ENCODE measurements around the gene SORCS2.

Gene SORCS2

DNA sequence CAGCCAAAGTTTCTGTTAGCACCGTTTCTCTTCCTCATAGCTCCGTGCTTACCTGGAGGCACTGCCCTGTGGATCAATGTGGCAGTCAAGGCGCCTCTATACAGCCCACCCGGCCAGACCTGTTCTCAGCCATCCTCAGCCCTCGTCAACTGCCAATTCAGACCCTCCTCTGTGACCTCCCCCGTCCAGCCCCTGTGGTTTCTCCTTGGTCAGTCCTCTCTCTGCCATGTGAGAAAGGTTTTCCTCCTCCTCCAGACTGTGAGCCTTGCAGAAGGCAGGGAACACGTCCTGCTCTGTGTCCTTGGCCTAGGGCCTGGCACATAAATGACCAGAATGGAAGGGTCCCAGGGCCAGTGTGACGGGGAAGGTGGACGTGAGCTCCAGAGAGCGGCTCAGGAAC lies 417.0 kb downstream of the SORCS2 start:
- no peak for DNase-seq

DNA sequence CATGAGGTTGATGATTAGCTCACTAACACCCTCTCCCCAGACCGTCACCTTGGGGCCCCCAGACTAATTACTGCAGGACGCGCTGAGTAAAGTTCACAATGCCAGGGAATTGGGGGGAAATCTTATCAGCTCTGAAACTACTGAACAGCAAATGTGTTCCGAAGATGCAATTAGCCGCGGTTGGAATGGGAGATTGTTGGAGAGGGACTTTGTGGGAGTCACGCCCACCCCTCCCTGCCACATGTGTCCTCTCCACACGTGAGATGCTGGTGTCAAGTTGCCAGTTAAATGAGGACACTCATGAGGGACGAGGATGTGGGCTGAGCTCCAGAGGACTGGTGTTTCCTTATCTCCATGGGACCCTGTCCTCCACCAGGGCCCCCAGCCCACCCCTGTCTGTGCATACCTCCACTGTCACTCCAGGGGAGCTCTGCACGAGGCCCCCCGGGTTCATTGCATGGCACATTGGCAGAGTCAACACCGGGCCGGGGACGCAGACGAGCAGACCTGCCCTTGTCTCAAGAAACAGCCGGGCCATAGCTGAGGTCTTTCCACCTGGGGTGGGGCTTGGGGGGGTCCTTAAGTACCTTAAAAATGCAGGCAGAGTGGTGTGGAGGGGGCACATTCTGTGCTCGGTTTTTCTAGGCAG lies 417.8 kb downstream of the SORCS2 start:
- no peak for DNase-seq

DNA sequence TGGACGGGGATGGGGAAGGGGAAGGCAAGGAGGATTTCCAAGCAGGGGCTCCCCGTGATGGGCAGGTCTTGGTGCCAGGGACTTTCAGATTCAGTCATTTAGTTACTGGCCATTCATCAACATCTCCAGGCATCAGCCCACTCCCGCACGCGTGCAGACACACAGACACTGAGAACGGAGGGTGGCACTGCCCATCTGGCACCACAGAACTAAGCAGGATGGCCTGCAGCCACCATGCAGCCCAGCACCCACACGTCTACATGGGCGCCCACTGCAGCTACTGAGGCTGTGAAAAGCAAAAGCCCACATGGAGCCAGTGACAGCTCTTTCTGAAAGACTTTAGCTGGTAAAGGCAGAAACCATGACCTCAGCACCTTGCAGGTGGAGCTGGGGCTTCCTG lies 418.5 kb downstream of the SORCS2 start:
- no peak for DNase-seq

DNA sequence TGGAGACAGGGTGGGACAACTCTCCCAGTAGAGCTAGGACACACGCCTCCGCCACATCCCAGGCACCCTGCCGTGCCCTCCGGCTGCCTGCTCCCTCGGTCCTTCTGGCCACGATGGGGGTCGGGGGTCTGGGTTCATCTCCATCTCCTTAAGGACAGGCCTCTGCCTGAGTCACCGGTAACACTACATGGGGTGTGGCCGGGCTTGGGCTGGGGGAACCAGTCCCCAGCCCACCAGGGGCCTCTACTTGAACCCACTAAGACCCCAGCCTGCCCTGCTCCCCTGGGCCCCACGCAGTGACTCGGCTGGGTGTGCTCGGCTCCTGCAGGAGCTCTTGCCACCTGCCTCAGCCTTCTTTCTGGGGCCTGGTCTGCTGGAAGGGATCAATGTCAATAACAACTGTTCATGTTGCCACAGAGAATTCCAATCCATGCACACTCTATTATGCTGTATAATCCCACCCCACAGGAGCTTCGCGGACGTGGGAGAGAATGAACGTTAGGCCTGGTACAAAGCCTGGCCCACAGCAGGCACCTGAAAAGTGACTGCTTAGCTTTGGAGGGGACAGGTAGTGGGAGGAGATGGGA lies 420.1 kb downstream of the SORCS2 start:
- DNase-seq: no peak

DNA sequence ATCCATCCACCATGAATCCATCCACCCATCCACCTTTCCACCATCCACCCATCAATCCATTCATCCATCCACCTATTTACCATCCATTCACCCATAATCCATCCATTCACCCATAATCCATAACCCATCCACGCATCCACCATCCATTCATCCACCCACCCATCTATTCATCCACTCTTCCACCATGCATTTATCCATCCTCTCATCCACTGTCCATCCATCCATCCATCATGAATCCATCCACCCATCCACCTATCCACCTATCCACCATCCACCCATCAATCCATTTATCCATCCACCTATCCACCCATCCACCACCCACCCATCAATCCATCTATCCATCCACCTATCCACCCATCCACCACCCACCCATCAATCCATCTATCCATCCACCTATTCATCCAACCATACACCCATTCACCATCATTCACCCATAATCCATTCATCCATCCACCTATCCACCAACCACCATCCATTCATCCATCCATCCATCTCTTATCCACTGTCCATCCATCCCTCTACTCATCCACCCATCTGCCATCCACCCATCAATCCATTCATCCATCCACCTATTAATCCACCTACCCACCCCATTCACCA lies 422.1 kb downstream of the SORCS2 start:
- DNase-seq: no peak

DNA sequence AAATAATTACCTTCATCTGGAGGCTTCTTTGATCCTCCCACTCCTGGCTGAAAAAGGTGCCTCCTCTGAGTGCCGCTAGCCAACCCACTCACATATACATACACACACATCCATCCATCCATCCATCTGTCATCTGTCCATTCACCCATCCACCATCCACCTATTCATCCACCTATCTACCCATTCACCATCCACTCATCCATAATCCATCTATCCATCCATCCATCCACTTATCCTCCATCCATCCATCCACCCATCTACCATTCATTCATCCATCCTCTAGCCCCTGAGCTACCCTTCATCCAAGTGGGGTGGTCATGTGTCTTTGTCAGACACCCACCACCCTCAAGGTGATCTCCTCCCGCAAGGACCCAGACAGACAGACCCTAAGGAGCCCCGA lies 423.9 kb downstream of the SORCS2 start:
- DNase-seq: no peak

DNA sequence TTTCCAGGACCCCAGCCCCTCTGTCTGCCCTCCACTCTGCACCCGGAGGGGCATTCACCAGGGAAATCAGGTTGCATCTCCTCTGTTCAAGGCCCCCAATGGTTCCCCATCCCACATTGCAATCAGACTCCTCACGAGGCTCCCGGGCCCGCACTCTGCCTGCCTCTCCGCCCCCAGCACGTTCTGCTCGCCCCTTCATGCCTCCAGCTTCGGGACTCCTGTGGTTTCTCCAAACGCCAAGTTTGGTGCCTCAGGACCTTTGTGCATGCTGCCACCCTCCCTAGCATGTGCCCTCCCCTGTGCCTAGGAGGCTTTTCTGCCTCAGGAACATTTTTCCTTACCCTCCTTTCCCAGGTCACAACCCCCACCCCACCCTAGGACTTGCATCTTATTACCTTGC lies 426.0 kb downstream of the SORCS2 start:
- no peak for DNase-seq

DNA sequence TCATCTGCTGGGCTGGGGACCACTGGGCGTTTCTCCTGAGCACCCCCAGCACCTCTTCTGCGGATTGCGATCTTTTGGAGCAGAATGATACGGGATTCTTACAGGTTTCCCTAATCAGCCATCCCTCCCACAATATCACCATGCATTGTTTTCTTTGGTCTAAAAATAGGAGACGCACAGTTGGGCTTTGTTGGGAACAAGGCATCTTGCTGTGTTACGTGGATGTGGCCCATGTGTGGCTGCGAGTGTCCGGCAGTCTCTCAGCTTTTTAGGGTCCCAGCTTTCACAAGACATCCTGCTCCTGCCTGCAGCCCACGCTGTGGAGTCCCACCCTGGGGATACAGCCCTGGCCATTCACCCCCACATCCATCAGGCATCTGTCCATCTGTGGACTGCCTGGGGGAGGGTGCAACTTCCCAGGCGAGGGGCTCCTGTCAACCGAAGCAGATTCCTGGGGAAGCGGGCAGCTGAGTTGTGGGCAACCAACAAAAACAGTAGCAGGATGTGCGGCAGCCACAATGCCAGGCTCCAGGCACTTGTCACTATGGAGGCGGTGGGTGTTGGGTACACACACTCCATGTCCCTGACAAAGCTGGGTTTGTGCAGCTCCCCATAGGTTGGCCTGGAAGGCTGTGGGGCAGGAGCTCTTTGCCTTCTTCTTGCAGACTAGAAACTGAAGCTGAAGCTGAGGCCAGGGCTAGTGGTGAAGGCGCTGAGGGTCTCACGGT lies 427.9 kb downstream of the SORCS2 start:
- no peak for DNase-seq

DNA sequence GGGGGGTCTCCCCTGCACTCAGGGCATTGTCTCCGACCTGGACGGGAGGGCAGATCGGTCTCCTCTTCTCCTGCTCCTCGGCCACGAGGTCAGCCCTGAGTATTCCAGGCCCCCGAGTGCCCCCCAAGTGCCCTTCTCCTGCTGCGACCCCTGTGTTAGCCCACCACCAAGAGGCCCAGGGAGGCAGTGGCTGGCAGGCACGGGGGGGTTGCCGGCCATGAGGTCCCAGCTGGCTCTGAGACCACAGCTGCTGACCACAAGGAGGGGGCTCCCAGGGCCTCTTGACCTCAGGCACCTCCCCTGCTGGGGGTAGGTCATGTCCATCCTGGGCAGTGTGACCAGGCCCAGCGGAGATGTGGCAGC lies 428.5 kb downstream of the SORCS2 start:
- DNase-seq: no peak

DNA sequence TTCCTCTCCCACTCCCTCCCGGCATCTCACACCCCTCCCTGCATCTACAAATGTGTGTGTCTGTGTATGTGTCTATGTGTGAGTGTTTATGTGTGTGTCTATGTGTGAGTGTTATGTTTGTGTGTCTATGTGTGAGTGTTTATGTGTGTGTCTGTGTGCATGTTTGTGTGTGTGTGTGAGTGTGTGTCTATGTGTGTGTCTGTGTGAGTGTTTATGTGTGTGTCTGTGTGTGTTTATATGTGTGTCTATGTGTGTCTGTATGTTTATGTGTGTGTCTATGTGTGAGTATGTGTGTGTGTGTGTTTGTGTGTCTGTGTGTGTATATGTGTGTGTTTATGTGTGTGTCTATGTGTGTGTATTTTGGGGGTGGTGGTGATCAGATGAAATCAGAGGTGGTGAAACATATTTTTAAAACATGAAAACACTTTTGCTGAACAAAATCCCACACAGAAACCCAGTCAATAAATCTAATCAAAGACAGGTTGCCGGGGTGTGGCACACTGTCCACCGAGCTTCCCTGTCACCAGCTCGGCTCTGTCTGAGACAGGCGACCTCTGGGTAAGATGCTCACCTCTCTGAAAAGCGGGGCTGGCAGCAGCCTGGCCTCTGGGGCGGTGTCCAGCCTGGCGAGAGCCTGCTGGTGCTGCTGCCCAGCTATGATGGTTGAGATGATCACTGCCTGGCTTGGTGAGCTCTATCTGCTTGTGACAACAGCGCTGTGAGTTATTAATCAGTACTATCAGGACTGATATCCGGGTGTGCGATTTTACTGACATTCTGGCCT lies 429.1 kb downstream of the SORCS2 start:
- DNase-seq: no peak

DNA sequence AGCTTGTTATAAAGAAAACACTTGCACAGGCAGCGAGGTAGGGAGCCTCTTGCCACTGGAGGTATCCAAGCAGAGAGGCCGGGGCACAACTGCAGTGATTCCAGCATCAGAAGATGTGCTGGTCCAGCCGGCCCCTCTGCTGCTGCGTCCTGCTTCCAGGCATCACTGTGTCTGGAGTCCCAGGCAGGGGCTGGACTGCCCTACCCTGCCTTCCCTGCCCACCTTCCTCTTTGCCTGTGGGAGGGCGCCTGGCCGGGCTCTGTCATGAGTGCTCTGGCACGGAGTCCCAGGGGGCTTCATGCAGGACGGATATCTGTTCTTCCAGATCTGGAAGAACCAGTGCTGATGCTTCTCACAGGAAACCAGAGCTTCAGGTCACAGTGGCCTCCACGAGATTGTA lies 430.0 kb downstream of the SORCS2 start:
- DNase-seq: no peak

DNA sequence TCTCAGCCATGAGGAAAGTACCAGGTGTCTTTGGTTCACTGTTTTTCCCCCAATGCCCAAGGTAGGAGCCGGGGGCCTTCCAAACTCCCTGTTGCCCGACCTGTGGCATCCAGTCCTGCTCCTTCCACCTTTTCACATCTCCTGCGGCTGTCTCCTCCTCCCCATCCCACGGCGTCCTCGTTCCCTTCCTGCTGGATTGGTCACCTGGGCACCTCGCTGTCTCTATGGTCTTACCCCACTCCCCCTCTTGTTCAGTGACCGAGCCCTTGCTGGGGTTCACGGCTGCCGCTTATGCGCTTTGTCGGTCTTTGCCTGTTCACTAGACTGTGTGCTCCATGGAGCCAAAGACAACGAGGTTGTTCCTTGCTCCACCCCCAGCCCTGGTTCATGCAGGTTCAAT lies 431.1 kb downstream of the SORCS2 start:
- no peak for DNase-seq

DNA sequence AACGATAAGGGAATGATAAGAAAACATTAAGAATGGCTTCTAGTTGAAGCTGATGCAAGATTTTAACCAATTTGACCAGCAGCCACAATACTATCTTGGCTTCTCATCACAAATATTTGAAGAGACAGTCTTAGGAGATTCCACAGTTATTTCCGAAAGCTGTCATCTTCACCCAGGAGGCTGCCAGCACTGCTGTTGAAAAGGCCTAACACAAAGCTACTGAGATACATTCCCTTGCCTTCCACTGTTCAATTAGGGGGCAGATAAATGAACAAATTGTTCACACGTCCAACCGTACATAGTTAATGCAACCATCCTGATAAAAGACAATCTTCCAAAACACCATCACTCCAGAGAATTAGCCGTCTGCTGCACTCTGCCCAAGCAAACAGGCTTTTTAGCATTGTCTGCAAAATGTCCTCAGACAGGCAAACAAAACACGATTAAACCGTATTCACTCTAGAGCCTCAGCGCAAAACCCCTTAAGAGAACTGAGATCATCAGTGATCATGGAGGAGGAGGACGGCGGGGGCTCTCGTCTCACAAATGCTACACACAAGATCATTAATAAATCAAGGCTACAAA lies 432.1 kb downstream of the SORCS2 start:
- DNase-seq: no peak

DNA sequence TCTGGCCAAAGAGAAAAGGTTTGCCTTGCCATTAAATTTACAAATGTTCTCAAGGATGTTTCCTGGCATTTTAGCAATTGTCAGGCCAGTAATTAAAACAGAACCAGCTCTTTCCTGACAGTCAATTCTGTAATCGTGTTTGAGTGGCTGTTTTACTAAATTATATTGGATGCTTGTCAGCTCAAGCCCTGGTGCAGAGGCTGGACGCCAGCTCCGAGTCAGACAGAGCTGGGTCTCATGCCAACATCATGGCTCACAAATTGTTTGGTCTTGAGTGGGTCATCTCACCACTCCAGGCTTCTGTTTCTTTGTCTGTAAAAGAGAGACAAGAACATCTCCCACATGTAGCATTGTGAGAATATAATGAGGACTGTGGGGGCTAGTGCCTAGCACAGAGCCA lies 432.7 kb downstream of the SORCS2 start:
- DNase-seq: no peak

DNA sequence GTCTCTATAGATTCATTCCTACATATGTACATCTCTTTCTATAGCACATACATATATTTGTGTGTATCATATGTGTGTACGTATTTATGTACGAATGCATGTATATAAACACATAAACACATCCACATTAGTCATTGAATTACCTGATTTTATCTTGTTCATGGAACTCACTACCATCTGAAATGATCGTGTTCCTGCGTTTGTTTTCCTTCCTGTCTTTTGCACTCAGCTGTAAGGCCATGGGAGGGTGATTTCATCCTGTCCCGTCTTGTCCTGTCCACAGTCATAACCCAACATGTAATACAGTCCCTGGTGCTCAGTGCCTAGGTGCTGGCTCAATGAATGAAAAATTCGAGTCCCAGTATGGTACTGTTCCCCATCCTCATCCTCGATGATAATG lies 434.2 kb downstream of the SORCS2 start:
- DNase-seq: no peak

DNA sequence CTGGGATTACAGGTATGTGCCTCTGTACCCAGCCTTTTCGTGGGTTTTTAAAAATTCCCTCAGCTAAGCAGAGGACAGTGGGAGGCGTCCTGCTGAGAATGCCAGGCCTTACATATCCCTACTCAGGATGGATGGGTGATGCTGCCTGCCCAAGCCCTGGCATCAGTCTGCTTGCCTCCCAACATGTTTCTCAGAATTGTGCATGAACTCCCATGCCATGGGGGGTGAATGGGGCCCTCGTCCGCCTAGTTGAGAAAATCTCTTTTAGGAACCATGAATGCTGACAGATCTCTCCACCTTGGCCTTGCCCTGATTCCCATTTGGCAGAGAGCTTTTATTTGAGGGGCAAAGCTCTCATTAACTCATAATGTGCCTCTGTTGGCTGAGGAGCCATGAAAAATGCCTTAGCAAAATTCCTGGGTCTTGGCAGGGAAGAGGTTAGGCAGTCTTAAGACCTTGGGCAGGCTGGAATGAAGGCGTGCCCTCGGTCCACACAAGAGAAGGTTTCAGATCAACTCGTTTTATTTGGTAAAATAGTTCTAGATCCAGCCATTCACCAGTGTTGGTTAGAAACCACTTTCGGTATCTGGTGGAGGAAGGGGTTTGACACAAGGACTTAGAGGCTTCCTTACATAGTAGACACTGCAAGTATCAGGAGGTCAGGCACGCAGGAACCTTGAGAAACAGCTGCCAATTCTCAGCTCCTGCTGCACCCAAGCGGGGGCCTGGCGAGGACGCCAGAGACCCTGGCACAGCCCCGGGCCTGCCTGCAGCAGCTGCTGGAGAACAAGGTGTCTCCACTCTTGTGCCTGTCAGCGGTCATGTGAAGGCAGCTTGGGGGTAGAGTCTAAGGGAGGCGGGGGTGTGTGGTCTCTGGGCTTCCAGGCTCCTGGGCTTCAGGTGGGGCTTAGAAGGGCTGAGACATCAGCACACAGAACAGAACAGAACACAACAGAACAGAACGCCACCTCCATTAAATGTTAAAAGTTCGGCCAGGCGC lies 435.2 kb downstream of the SORCS2 start:
- no peak for DNase-seq

DNA sequence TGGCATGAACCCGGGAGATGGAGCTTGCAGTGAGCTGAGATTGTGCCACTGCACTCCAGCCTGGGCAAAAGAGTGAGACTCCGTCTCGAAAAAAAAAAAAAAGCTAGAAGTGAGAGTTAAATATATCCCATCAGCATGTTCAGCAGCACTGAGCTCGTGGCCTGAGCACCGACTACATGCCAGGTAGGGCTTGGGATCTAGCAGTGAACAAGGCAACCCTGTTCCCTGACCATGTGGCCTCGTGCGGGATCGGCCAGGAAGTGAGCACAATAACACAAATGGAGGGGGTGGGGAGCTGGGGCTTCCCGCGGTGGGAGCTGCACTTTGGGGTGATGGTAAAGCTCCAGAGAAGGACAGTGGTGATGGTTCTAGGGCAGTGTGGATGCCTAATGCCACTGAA lies 436.1 kb downstream of the SORCS2 start:
- no peak for DNase-seq

DNA sequence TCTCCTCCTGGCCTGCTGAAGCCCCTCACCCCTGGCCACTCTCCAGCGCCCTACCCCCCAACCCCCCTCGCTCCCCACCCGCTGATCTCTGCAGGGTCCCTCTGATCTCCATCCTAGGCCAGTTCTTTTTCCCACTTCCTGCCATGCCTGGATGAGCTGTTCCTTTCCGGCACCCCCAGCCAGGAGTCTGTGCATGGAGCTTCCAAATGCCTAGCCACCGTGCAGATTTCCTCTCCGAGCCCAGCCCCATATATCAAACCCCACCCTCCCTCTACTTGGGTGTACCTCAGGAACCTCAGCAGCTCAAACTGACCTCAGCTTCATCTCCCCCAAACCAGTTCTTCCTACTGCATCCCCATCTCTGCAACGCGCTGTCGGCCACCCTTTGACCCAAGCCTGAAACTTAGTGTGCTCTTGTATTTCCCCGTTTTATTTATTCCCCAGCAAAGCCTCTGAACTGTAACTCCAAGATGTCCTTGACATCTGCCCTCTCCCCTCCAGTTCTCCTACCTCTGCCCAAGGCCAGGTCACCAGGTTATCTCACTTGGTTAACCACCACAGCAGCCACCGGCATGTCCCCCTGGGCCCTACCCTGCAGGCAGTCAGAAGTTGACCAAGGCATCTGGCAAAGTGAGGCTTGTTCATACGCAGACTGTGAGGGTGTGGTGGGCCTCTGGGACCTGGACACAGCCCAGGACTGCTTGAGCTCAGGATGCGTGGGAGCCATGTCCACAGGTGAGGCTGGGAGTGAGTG lies 437.3 kb downstream of the SORCS2 start:
- no peak for DNase-seq

DNA sequence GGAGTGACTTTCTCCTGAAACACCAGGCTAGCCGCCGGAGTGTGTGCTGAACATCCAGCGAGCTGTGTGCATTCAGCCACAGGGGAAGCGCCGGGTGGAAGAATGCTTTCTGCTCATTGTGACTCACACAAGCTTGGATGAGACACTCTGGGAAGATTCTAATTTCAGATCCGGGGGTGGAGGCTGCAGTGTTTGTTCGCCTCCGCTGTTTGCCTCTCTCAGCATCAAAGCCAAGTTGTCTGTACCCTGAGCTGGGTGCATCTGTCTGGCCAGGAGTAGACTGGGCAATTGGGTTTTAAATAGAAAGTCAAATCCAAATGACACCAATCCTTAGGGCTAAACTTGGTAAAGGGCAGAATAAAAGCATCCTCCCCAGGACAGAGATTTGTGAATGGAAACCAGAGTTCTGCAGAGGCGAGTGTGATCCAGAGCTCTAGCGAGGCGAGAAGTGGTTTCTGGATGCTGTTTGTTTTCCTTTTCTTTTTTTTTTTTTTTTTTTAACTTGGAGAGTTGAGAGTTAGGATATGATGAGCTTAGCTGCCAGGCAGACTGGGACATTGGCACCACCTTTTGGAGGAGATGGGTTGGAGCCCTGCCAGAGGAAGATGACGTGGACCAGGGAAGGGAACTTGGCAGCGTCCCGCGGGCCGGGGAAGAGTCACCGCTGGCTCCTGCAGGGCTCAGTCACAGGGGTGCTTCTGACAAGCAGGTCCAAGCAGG lies 438.4 kb downstream of the SORCS2 start:
- no peak for DNase-seq

DNA sequence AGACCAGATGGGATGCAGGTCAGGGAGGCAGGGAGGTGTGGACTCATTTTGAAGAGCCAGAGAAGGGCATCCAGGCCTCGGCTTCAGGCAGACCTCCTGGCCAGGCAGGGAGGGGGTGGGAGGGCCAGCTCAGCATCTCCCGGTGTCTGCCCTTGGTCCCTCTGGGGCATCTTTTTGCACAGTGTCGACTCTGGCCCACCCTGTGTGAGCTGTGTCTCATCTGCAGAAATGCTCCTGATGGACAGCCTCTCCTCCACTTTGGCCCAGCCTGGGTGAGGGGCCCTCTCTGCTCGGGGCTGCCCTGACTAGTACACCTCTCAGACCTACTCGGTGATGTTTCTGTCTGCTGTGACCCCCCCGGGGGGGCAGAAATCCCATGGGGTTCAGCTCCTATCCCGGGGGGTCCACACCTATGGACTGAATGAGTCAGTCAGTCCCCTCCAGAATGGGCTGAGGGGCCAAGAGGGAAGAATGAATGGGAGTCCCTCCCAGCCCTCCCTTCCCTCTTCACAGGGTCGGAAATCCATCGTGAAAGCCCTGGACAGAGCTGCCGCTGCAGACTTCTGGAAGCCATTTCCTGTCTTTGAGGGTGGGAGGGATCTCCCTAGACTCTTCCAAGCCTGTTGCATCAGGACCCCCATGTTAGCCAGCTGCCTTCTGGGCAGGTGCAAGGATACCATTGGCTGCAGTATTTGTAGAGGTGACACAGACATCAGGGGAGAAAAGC lies 439.1 kb downstream of the SORCS2 start:
- DNase-seq: no peak
